Measurements from ENCODE around the gene NECAB3.
"Not testable (repeated sequence)": the region's sequence is repeated elsewhere in the genome, so short reads cannot be mapped to it uniquely, and the experiment has no call there.

GRCh38 chr20:33631910-33632309, 42.3 kb downstream of the NECAB3 start:
- TF ChIP-seq CTCF (conservative IDR thresholded peaks at IDR 0.05; ENCODE audit: low read depth, low read length); RCOR1 (IDR thresholded peaks at IDR 0.05; ENCODE audit: insufficient replicate concordance, low read length); POLR2A (IDR thresholded peaks at IDR 0.05; ENCODE audit: low read depth, low read length); MXI1 (IDR thresholded peaks at IDR 0.05; ENCODE audit: borderline replicate concordance, low read depth, low read length); USF2 (IDR thresholded peaks at IDR 0.05; ENCODE audit: low read depth, low read length); CHD1 (IDR thresholded peaks at IDR 0.05; ENCODE audit: low read depth, low read length); RAD21 (IDR thresholded peaks at IDR 0.05; ENCODE audit: low read length); MAFK (IDR thresholded peaks at IDR 0.05; ENCODE audit: low read depth, low read length); RFX5 (IDR thresholded peaks at IDR 0.05; ENCODE audit: low read depth, low read length); BHLHE40 (IDR thresholded peaks at IDR 0.05; ENCODE audit: low read depth, low read length); SMC3 (IDR thresholded peaks at IDR 0.05; ENCODE audit: low read depth, low read length); ELK1 (IDR thresholded peaks at IDR 0.05; ENCODE audit: borderline replicate concordance, low read depth, low read length); CEBPB (IDR thresholded peaks at IDR 0.05; ENCODE audit: low read depth, low read length); FOS (IDR thresholded peaks at IDR 0.05; ENCODE audit: low read depth, low read length): not testable (repeated sequence)

Data from IMR-90 (cell line).